ENCODE measurements around the gene PARD3B.

PARD3B gene

DNA sequence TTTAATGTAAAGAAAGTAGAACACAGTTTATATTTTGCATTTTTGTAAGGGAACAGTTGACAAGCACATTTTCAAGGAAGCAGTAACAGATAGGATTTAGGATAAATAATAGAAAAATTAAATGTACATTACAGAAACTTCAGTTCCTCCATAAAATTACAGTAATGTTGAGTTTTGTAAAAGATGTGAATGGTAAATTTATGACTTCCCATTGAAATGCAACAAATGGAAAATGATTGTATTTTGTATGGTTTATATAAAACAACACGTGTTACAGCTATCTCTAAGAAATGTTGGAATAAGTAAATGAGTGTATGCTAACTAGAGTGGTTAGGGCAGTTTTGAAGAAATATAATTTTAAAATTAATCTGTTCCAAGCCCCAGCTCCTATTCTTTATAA is 227.3 kb downstream of the PARD3B start:
- no peaks in the 10 kb centered on the region for H3K36me3 ChIP-seq
- TF ChIP-seq, protein P1, sequence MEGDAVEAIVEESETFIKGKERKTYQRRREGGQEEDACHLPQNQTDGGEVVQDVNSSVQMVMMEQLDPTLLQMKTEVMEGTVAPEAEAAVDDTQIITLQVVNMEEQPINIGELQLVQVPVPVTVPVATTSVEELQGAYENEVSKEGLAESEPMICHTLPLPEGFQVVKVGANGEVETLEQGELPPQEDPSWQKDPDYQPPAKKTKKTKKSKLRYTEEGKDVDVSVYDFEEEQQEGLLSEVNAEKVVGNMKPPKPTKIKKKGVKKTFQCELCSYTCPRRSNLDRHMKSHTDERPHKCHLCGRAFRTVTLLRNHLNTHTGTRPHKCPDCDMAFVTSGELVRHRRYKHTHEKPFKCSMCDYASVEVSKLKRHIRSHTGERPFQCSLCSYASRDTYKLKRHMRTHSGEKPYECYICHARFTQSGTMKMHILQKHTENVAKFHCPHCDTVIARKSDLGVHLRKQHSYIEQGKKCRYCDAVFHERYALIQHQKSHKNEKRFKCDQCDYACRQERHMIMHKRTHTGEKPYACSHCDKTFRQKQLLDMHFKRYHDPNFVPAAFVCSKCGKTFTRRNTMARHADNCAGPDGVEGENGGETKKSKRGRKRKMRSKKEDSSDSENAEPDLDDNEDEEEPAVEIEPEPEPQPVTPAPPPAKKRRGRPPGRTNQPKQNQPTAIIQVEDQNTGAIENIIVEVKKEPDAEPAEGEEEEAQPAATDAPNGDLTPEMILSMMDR (IDR thresholded peaks at IDR 0.05) = no peak
- no peaks in the 10 kb centered on the region for H3K9me3 ChIP-seq
- no peak overlapping the region for H3K27ac ChIP-seq
- no peaks in the 10 kb centered on the region for H3K4me1 ChIP-seq (ENCODE audit: control insufficient read depth in 1 of 2, insufficient read depth in 1 of 2, low read depth in 1 of 2, low read length in 1 of 2)
- no peaks in the 10 kb centered on the region for H3K27me3 ChIP-seq
- H3K4me3 ChIP-seq (ENCODE audit: low read depth in 1 of 2, low read length in 1 of 2) = no peak overlapping the region

DNA sequence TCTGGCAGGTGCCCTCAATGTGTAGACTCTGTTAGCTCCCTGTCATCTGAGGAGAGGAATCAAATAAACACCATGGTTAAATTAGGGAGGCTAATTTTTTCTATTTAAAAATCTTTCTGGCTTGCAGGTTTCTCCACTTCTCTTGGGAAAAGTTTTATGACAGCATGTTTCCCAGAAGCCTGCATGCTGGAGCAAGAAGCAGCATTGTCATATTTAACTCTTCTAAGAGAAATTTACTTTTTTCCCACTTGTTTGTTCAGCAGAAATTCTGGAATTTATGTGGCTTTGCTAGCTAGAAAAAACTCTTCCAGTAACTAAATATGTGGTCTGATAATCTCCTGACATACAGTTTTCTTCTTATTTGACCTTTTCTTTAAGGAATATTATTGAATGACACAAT is 230.5 kb downstream of the PARD3B start:
- no peaks in the 10 kb centered on the region for H3K27me3 ChIP-seq
- H3K9me3 ChIP-seq = no peaks in the 10 kb centered on the region
- no peaks in the 10 kb centered on the region for H3K36me3 ChIP-seq
- H3K27ac ChIP-seq = no peak overlapping the region
- H3K4me3 ChIP-seq (ENCODE audit: low read depth in 1 of 2, low read length in 1 of 2) = no peak overlapping the region
- no peaks in the 10 kb centered on the region for H3K4me1 ChIP-seq (ENCODE audit: control insufficient read depth in 1 of 2, insufficient read depth in 1 of 2, low read depth in 1 of 2, low read length in 1 of 2)
- TF ChIP-seq, protein P1 (IDR thresholded peaks at IDR 0.05) = no peak

DNA sequence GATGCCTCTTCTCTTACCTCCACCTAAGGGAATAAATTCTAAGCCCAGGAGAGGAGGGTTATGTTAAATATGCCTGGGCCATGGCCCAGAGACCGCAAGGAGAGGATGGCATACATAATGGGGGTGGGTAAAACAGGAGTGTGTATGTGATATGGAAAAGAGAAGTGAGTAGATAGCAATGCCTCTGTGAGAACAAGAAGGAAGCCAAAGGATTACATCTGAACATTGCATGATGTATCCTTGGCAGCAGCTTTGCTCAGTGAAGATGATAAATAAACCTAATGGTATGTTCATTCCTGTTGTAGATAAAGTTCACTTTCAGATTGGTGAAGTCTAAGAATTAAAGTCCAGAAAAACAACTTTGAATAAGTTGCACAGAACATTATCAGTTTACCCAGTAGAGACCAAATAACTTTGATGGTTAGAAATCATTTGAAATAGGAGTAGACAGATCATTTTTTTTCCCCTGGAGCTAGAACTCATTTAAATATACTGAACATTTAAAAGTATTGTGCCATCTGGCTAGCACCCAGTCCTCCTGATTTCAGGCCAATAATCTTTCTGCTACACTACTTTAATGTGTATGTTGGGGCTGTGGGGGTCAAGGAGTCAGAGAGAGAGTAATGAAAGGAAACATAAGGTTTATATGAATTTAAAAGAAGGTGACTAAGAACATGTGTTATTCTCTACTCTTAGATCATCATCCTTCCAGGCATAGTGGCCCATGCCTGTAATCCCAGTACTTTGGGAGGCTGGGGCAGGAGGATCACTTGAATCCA is 231.7 kb downstream of the PARD3B start:
- Histone ChIP-seq H3K4me3 (ENCODE audit: low read depth in 1 of 2, low read length in 1 of 2) (no peak overlapping the region), H3K9me3 (no peaks in the 10 kb centered on the region), H3K4me1 (ENCODE audit: control insufficient read depth in 1 of 2, insufficient read depth in 1 of 2, low read depth in 1 of 2, low read length in 1 of 2) (no peaks in the 10 kb centered on the region), H3K36me3 (no peaks in the 10 kb centered on the region), H3K27ac (no peak overlapping the region), H3K27me3 (no peaks in the 10 kb centered on the region)
- TF ChIP-seq, protein P1 (IDR thresholded peaks at IDR 0.05) = no peak

DNA sequence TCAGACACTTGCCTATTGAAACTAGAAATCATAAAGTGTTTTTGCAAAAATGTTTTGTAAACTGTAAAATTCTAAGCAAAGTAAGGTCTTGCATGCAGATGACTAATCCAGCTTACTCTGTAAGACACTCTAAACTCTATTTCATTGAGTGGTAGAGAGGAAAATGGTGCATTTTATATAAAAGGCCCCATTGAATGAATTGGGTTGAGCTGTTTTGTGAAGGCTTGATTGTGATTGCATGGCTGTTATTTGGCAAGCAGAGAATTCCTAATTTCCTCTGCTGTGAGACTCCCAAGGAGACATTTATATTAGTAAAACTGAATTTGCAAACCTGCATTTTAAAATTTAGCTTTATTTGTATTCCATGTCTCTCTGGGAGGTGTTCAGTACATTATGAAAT is 234.5 kb downstream of the PARD3B start:
- TF ChIP-seq, protein P1 (IDR thresholded peaks at IDR 0.05) = no peak
- H3K27ac ChIP-seq = no peak overlapping the region
- H3K27me3 ChIP-seq = no peaks in the 10 kb centered on the region
- H3K4me1 ChIP-seq (ENCODE audit: control insufficient read depth in 1 of 2, insufficient read depth in 1 of 2, low read depth in 1 of 2, low read length in 1 of 2) = no peaks in the 10 kb centered on the region
- no peak overlapping the region for H3K4me3 ChIP-seq (ENCODE audit: low read depth in 1 of 2, low read length in 1 of 2)
- H3K9me3 ChIP-seq = no peaks in the 10 kb centered on the region
- H3K36me3 ChIP-seq = no peaks in the 10 kb centered on the region

DNA sequence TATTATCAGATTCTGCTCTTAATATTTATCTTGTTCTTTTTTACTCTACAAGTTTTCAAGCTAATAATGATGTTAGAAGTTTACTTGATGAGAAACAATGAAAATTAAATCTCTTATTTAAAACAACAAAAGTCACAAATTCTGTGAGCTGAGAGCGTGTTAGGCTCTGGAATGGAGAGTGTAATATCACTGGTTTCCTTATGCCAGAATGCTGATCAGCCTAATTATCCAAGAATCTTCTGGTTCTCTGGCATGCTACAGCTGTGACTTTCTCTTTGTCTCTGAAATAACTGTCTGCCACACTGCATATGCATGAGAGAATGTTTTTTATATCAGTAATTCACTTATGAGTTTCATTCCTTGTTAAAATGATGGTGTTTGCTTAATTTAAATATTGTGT is 236.7 kb downstream of the PARD3B start:
- no peaks in the 10 kb centered on the region for H3K36me3 ChIP-seq
- no peak overlapping the region for H3K27ac ChIP-seq
- H3K27me3 ChIP-seq = no peaks in the 10 kb centered on the region
- H3K4me1 ChIP-seq (ENCODE audit: control insufficient read depth in 1 of 2, insufficient read depth in 1 of 2, low read depth in 1 of 2, low read length in 1 of 2) = no peaks in the 10 kb centered on the region
- H3K9me3 ChIP-seq = no peaks in the 10 kb centered on the region
- H3K4me3 ChIP-seq (ENCODE audit: low read depth in 1 of 2, low read length in 1 of 2) = no peak overlapping the region
- TF ChIP-seq, protein P1 (IDR thresholded peaks at IDR 0.05) = no peak
